IPS-18c (cell line): ENCODE measurements around the gene C16orf78.

Experiments used
- H3K4me3 ChIP-seq: 2 replicates; pipeline ENCODE4 v1.7.0; 2013; ENCODE audit warnings: low read depth, mild to moderate bottlenecking, low read length, moderate library complexity; ENCODE audit not compliant: insufficient read depth
- H3K9me3 ChIP-seq: one replicate; pipeline ENCODE4 v1.6.1; 2013; ENCODE audit warnings: mild to moderate bottlenecking, low read length, moderate library complexity; ENCODE audit not compliant: control insufficient read depth, insufficient read depth

Gene C16orf78

DNA sequence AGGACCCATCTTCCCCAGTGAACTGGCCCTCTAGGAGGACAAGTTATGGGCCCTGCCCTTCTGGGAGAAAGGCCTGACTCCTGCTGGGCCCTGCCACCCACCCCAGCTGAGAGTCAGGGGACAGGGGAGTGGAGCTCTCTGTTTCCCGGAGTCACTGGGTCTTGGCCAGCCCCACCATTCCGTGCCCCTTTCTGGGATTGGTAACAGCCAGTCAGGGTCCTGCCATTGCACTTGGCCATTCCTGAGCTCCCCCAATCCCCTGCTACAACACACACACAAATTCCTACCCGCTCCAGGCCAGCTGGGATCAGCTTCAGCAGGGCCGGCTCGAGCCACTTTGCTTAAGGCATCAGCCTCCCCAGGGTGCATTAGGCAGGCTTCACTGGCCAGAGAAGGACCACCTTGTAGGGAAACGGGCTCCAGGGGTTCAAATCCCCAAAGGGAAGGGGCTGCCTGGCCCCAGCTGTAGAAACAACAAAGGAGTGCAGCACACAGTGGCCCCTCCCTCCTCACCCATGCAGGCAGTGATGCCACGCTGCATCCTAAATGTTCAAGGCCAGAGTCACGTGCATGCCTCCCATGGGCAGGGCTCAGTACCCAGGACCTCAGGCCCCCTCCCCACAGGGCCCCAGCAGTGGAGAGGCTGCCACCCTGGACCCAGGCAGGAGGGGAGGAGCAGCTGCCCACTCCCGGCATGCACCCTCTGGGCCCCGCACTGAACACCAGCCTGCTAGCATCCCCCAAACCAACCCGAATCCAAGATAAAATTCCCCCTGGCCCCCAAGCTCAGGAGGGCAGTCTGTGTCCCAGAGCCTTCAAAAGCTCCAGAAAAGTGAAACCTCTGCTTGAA is 37.7 kb downstream of the C16orf78 start:
- Histone ChIP-seq H3K4me3 (no peak overlapping the region), H3K9me3 (peaks cover 2% of the 10 kb centered on the region)

- H3K4me3 ChIP-seq, result no peak overlapping the region
- peaks cover 2% of the 10 kb centered on the region for H3K9me3 ChIP-seq
These were observed 41.1 kb downstream of the C16orf78 start for GRCh38 chr16:49414671-49415070.

GRCh38 chr16:49415083-49415482 is 41.5 kb downstream of the C16orf78 start:
- Histone ChIP-seq H3K9me3 (peaks cover 2% of the 10 kb centered on the region), H3K4me3 (no peak overlapping the region)

- no peak overlapping the region for H3K4me3 ChIP-seq
- H3K9me3 ChIP-seq, result no peaks in the 10 kb centered on the region
These were observed 42.5 kb downstream of the C16orf78 start for GRCh38 chr16:49416001-49416675.

- H3K4me3 ChIP-seq, result no peak overlapping the region
- H3K9me3 ChIP-seq, result no peaks in the 10 kb centered on the region
These were observed 43.8 kb downstream of the C16orf78 start for GRCh38 chr16:49417354-49417753.

- Histone ChIP-seq H3K9me3 (no peaks in the 10 kb centered on the region), H3K4me3 (no peak overlapping the region)
These were observed 45.4 kb downstream of the C16orf78 start for GRCh38 chr16:49419006-49419405.

DNA sequence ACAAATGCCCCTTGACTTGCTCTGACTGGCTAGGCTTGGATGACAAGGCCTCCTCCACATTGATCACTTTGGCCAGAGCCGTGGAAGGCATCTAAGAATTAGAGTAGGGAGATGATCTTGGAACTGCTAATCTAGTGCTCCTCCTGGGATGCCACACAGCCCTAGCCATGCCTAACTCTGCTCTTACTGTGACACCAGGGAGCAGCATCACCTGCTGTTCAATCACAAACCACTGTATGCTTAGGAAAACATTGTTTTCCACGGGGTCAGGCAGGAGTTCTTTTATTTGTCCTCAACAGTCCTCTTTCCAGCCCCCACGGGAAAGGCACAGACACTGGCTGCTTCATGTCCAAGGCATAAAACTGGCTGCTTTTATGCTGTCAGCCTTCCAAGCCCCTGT is 46.3 kb downstream of the C16orf78 start:
- Histone ChIP-seq H3K9me3 (no peaks in the 10 kb centered on the region), H3K4me3 (no peak overlapping the region)

- Histone ChIP-seq H3K9me3 (no peaks in the 10 kb centered on the region), H3K4me3 (no peak overlapping the region)
These were observed 49.3 kb downstream of the C16orf78 start for GRCh38 chr16:49422896-49423295.

GRCh38 chr16:49424961-49425360 is 51.4 kb downstream of the C16orf78 start:
- no peaks in the 10 kb centered on the region for H3K9me3 ChIP-seq
- no peak overlapping the region for H3K4me3 ChIP-seq

GRCh38 chr16:49427771-49428170 is 54.2 kb downstream of the C16orf78 start:
- H3K4me3 ChIP-seq, result no peak overlapping the region
- H3K9me3 ChIP-seq, result no peaks in the 10 kb centered on the region

DNA sequence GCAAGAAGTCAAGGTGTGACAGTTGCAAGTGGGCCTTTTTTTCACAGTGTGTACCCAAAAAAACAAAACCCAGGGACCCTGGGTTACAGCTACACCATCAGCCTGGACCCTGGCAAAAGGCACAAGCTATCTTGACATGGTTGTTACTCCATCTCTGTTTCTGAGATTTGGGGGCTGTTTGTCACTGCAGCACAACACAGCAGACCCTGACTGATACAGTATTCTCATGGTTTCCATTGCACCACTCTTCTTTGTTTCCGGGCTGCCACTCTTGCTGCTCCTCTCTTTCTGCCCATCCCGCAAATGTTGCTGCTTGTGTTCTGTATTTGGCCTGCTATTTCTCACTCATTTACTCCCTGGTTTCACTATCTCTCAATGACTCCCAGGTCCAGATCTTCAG is 55.2 kb downstream of the C16orf78 start:
- Histone ChIP-seq H3K9me3 (no peaks in the 10 kb centered on the region), H3K4me3 (no peak overlapping the region)

GRCh38 chr16:49431040-49431439 is 57.4 kb downstream of the C16orf78 start:
- Histone ChIP-seq H3K9me3 (no peaks in the 10 kb centered on the region), H3K4me3 (no peak overlapping the region)

GRCh38 chr16:49431591-49432290 is 58.1 kb downstream of the C16orf78 start:
- H3K9me3 ChIP-seq, result no peaks in the 10 kb centered on the region
- no peak overlapping the region for H3K4me3 ChIP-seq

GRCh38 chr16:49434733-49435132 is 61.1 kb downstream of the C16orf78 start:
- Histone ChIP-seq H3K9me3 (no peaks in the 10 kb centered on the region), H3K4me3 (no peak overlapping the region)

DNA sequence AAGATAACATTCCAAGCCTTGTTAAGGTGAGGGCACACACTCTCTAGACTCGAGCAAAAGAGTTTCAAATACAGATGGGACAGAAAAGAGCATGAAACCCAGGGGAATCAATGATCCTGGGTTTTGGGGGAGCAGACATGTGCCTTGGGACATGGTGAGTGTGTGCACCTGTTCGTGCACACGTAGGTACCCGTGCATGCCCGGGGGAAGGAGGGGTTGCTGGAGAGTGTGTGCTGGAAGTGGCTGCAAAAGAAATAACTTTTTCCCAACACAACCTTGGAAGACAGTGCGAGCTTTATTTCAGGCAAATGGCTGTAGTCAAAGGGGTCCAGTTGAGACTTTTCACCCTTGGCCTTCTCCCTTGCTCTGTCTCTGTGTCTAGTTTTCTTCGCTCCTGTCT is 62.6 kb downstream of the C16orf78 start:
- H3K9me3 ChIP-seq, result no peaks in the 10 kb centered on the region
- H3K4me3 ChIP-seq, result no peak overlapping the region

- H3K4me3 ChIP-seq, result no peak overlapping the region
- no peaks in the 10 kb centered on the region for H3K9me3 ChIP-seq
These were observed 63.7 kb downstream of the C16orf78 start for GRCh38 chr16:49437344-49437743.

DNA sequence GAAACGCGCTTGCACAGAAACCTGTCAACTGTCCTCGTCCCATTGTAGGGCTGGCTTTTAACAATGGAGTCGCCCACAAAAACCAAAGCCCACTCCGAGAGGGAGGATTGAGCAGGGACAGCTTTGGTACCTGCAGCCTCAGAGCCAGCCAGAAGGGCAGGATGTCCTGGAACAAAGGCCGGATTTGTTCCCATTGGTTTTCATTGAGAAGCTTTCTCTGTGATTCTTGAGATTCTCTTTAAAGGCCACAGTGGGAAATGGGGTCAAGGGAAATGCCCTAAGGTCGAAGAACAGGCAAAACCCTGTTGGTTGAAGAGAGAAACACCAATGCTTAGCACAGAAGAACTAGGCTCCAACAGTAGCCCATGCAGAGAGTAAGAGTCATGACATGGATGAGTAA is 65.4 kb downstream of the C16orf78 start:
- Histone ChIP-seq H3K9me3 (no peaks in the 10 kb centered on the region), H3K4me3 (no peak overlapping the region)

GRCh38 chr16:49439676-49440075 is 66.1 kb downstream of the C16orf78 start:
- Histone ChIP-seq H3K9me3 (no peaks in the 10 kb centered on the region), H3K4me3 (no peak overlapping the region)
